CD4-positive, alpha-beta memory T cell (primary cell): Measurements from ENCODE around the gene TBC1D5. TPM values are rescaled to one million over a fixed set of nuclear protein-coding genes. Genes with fewer than 3 reads are reported as not detected.
"Not testable (repeated sequence)": the region's sequence is repeated elsewhere in the genome, so short reads cannot be mapped to it uniquely, and the experiment has no call there.

ENCODE experiments used
- CTCF ChIA-PET: fragments of 350-600 bp; sonication (Branson Sonifier 250); formaldehyde crosslinking; loops from one replicate; lab custom pipeline; 2021; ENCODE audit warnings: inconsistent platforms; ENCODE audit not compliant: partially characterized antibody; lab: Charles Lee
- POLR2A ChIA-PET: fragments of 350-600 bp; sonication (Branson Sonifier 250); formaldehyde crosslinking; loops from one replicate; lab custom pipeline; 2021; ENCODE audit not compliant: partially characterized antibody; lab: Charles Lee
- DNase-seq, 5 donors: peaks; one replicate each; pipeline versions ENCODE4 v3.0.0 to v3.0.0-alpha.2; 2020 to 2022; ENCODE audit warnings: mixed read lengths in 1 of 5
- H3K27ac ChIP-seq: one replicate; pipeline ENCODE4 v1.7.0; 2013; ENCODE audit warnings: low read depth, low read length
- H3K27me3 ChIP-seq: 2 replicates; pipeline ENCODE4 v1.7.0; 2013; ENCODE audit warnings: mild to moderate bottlenecking, low read length, moderate library complexity; ENCODE audit not compliant: insufficient read depth
- H3K36me3 ChIP-seq: 2 replicates; pipeline ENCODE4 v1.7.0; 2013; ENCODE audit warnings: mild to moderate bottlenecking, low read length, moderate library complexity; ENCODE audit not compliant: insufficient read depth
- H3K4me1 ChIP-seq: 2 replicates; pipeline ENCODE4 v1.7.0; 2013; ENCODE audit warnings: mild to moderate bottlenecking, low read length, moderate library complexity; ENCODE audit not compliant: insufficient read depth
- H3K4me3 ChIP-seq, 2 donors: one replicate each; pipeline ENCODE4 v1.7.0; 2013; ENCODE audit warnings: low read length in 2 of 2, mild to moderate bottlenecking in 1 of 2
- H3K9me3 ChIP-seq, 2 donors: one replicate each; pipeline ENCODE4 v1.7.0; 2013; ENCODE audit warnings: low read length in 2 of 2, control low read depth in 1 of 2; ENCODE audit not compliant: control insufficient read depth in 1 of 2
- H3K27ac Mint-ChIP-seq, 7 donors: one replicate each; pipeline ENCODE4 v1.8.0; 2020 to 2021; ENCODE audit warnings: mixed read lengths in 7 of 7, mild to moderate bottlenecking in 6 of 7, inconsistent platforms in 3 of 7, moderate library complexity in 3 of 7
- H3K27me3 Mint-ChIP-seq, 2 donors: one replicate each; pipeline ENCODE4 v1.8.0; 2020 to 2021; ENCODE audit warnings: mixed read lengths in 2 of 2
- H3K36me3 Mint-ChIP-seq, 2 donors: one replicate each; pipeline ENCODE4 v1.8.0; 2020 to 2021; ENCODE audit warnings: mixed read lengths in 2 of 2, inconsistent platforms in 1 of 2, mild to moderate bottlenecking in 1 of 2
- H3K4me1 Mint-ChIP-seq, 4 donors: one replicate each; pipeline ENCODE4 v1.8.0; 2020 to 2021; ENCODE audit warnings: mixed read lengths in 4 of 4, mild to moderate bottlenecking in 1 of 4
- H3K4me3 Mint-ChIP-seq, 8 donors: one replicate each; pipeline ENCODE4 v1.8.0; 2020 to 2021; ENCODE audit warnings: mixed read lengths in 8 of 8, mild to moderate bottlenecking in 7 of 8, moderate library complexity in 6 of 8, inconsistent platforms in 3 of 8
- H3K9me3 Mint-ChIP-seq, 8 donors: one replicate each; pipeline ENCODE4 v1.8.0; 2020 to 2021; ENCODE audit warnings: mixed read lengths in 8 of 8, mild to moderate bottlenecking in 5 of 8, inconsistent platforms in 3 of 8, moderate library complexity in 1 of 8
- intact Hi-C: fragments of 100-400 bp; cut with micrococcal nuclease; formaldehyde crosslinking; loops from one replicate; pipeline ENCODE4 v1.15.1; 2023
- polyA plus RNA-seq, 2 donors: library from polyadenylated mRNA; unstranded; fragments of 300-500 nt; fragmentation: Illumina TruSeq; gene quantifications; one replicate each; pipeline ENCODE4 v1.2.3, GENCODE V29; 2021
- total RNA-seq, 2 experiments: library from RNA; stranded (reverse); gene quantifications; one replicate each; pipeline ENCODE4 v1.2.3, GENCODE V29; 2021

Gene TBC1D5
- total and polyA plus RNA-seq, 4 experiments from 2014 or later: 21.2 to 52.2 (median 43.3) TPM

GRCh38 chr3:17775073-17775472 lies 32.6 kb upstream of the TBC1D5 start:
- Histone ChIP-seq H3K9me3 (no peaks in the 10 kb centered on the region), H3K27me3 (no peaks in the 10 kb centered on the region), H3K4me3 (no peak overlapping the region), H3K27ac (no peak overlapping the region), H3K4me1 (peaks cover 5% of the 10 kb centered on the region), H3K36me3 (no peaks in the 10 kb centered on the region)
- intact Hi-C loops: no loop called here
- ChIA-PET CTCF (interaction anchor here (0.7 kb wide), 1 partner anchor 66 kb away, joined by 4 read pairs; no protein-coding TSS in a partner anchor), POLR2A (interaction anchor here (1.1 kb wide), 1 partner anchor 33 kb away, joined by 3 read pairs; the partner anchor contains the start of gene TBC1D5)
- DNase-seq: peak in 3 of 5 donors; percentile 9 to 21 (median 14)
- H3K27ac Mint-ChIP-seq: peak overlapping the region in 3 of 7 donors; percentile 32 to 58 (median 52)
- no peaks in the 10 kb centered on the region for H3K36me3 Mint-ChIP-seq
- peaks cover 0 to 3% (median 0%) of the 10 kb centered on the region in 8 donors for H3K9me3 Mint-ChIP-seq
- peak overlapping the region; percentile 12 to 74 (median 64) for H3K4me3 Mint-ChIP-seq
- peaks cover 10 to 22% (median 13%) of the 10 kb centered on the region in 4 donors for H3K4me1 Mint-ChIP-seq
- H3K27me3 Mint-ChIP-seq: peaks cover 2 to 10% of the 10 kb centered on the region in 2 donors

- Mint-ChIP-seq H3K27ac (peak overlapping the region in 4 of 7 donors; percentile 32 to 65 (median 48)), H3K27me3 (peaks cover 2 to 10% of the 10 kb centered on the region in 2 donors), H3K4me1 (peaks cover 4 to 15% (median 10%) of the 10 kb centered on the region in 4 donors), H3K4me3 (peak overlapping the region; percentile 61 to 74 (median 64))
- ChIA-PET CTCF (interaction anchor here (0.7 kb wide), 1 partner anchor 67 kb away, joined by 4 read pairs; no protein-coding TSS in a partner anchor), POLR2A (interaction anchor here (1.1 kb wide), 1 partner anchor 32 kb away, joined by 3 read pairs; the partner anchor contains the start of gene TBC1D5)
- DNase-seq: peak; percentile 18 to 64 (median 42)
- H3K9me3 ChIP-seq, H3K27ac ChIP-seq, H3K4me3 ChIP-seq, intact Hi-C loops, H3K4me1 ChIP-seq, H3K36me3 Mint-ChIP-seq, H3K27me3 ChIP-seq, H3K36me3 ChIP-seq, H3K9me3 Mint-ChIP-seq: not testable (repeated sequence)
Measured at GRCh38 chr3:17774180-17774910, 31.9 kb upstream of the TBC1D5 start.

GRCh38 chr3:17772556-17772955 lies 30.1 kb upstream of the TBC1D5 start:
- Histone ChIP-seq H3K36me3 (no peaks in the 10 kb centered on the region), H3K4me3 (no peak overlapping the region), H3K9me3 (no peaks in the 10 kb centered on the region), H3K27me3 (no peaks in the 10 kb centered on the region), H3K27ac (no peak overlapping the region), H3K4me1 (peaks cover 5% of the 10 kb centered on the region)
- H3K27me3 Mint-ChIP-seq: peaks cover 2 to 10% of the 10 kb centered on the region in 2 donors
- intact Hi-C loops: no loop called here
- H3K4me3 Mint-ChIP-seq: no peak overlapping the region
- peaks cover 4 to 15% (median 10%) of the 10 kb centered on the region in 4 donors for H3K4me1 Mint-ChIP-seq
- POLR2A ChIA-PET: no interaction called here
- DNase-seq: no peak
- peaks cover 0 to 3% (median 0%) of the 10 kb centered on the region in 8 donors for H3K9me3 Mint-ChIP-seq
- H3K36me3 Mint-ChIP-seq: no peaks in the 10 kb centered on the region
- CTCF ChIA-PET: no interaction called here
- no peak overlapping the region for H3K27ac Mint-ChIP-seq

- Histone ChIP-seq H3K27ac (no peak overlapping the region), H3K4me1 (peaks cover 5% of the 10 kb centered on the region), H3K9me3 (no peaks in the 10 kb centered on the region), H3K36me3 (no peaks in the 10 kb centered on the region), H3K4me3 (no peak overlapping the region), H3K27me3 (no peaks in the 10 kb centered on the region)
- intact Hi-C loops: no loop called here
- Mint-ChIP-seq H3K27ac (no peak overlapping the region), H3K36me3 (no peaks in the 10 kb centered on the region), H3K4me1 (peaks cover 4 to 15% (median 10%) of the 10 kb centered on the region in 4 donors), H3K4me3 (no peak overlapping the region), H3K9me3 (peaks cover 0 to 3% (median 0%) of the 10 kb centered on the region in 8 donors), H3K27me3 (peaks cover 2 to 9% of the 10 kb centered on the region in 2 donors)
- POLR2A ChIA-PET: no interaction called here
- DNase-seq: no peak
- CTCF ChIA-PET: no interaction called here
Measured at GRCh38 chr3:17771177-17772017, 29.0 kb upstream of the TBC1D5 start.

GRCh38 chr3:17770682-17771081 lies 28.3 kb upstream of the TBC1D5 start:
- CTCF ChIA-PET: no interaction called here

GRCh38 chr3:17765819-17766472 lies 23.5 kb upstream of the TBC1D5 start:
- Histone ChIP-seq H3K27me3 (no peaks in the 10 kb centered on the region), H3K4me1 (no peaks in the 10 kb centered on the region), H3K27ac (no peak overlapping the region), H3K4me3 (no peak overlapping the region), H3K36me3 (no peaks in the 10 kb centered on the region), H3K9me3 (no peaks in the 10 kb centered on the region)
- no peak for DNase-seq
- H3K9me3 Mint-ChIP-seq: no peaks in the 10 kb centered on the region
- no peak overlapping the region for H3K4me3 Mint-ChIP-seq
- H3K27me3 Mint-ChIP-seq: peaks cover 0 to 7% of the 10 kb centered on the region in 2 donors
- H3K36me3 Mint-ChIP-seq: no peaks in the 10 kb centered on the region
- intact Hi-C loops: no loop called here
- H3K27ac Mint-ChIP-seq: no peak overlapping the region
- ChIA-PET POLR2A (no interaction called here), CTCF (no interaction called here)
- no peaks in the 10 kb centered on the region for H3K4me1 Mint-ChIP-seq

More at GRCh38 chr3:17770682-17771081, 28.3 kb upstream of the TBC1D5 start:
- intact Hi-C loops: no loop called here
- Mint-ChIP-seq H3K27me3 (peaks cover 2 to 9% of the 10 kb centered on the region in 2 donors), H3K36me3 (no peaks in the 10 kb centered on the region), H3K4me3 (no peak overlapping the region), H3K4me1 (peaks cover 4 to 15% (median 10%) of the 10 kb centered on the region in 4 donors), H3K27ac (no peak overlapping the region), H3K9me3 (peaks cover 0 to 3% (median 0%) of the 10 kb centered on the region in 8 donors)
- no peak for DNase-seq
- Histone ChIP-seq H3K9me3 (no peaks in the 10 kb centered on the region), H3K4me3 (no peak overlapping the region), H3K27ac (no peak overlapping the region), H3K27me3 (no peaks in the 10 kb centered on the region), H3K4me1 (peaks cover 5% of the 10 kb centered on the region), H3K36me3 (no peaks in the 10 kb centered on the region)
- POLR2A ChIA-PET: no interaction called here
